OCI-LY1 (cell line): ENCODE measurements around the gene GPR101.

Experiments used
- H2AFZ ChIP-seq: fragments of 200-600 bp; sonication (generic), shearing (Covaris generic); 2 replicates; pipeline ENCODE4 v1.6.0; 2014; ENCODE audit warnings: antibody characterized with exemption, mild to moderate bottlenecking, low read length
- H3F3A ChIP-seq: fragments of 200-600 bp; sonication (generic), shearing (Covaris generic); 2 replicates; pipeline ENCODE4 v1.6.0; 2014; ENCODE audit warnings: mild to moderate bottlenecking, antibody characterized with exemption, low read length, moderate library complexity; ENCODE audit not compliant: insufficient read depth
- H3K27ac ChIP-seq: fragments of 200-600 bp; sonication (generic); 2 replicates; pipeline ENCODE4 v1.5.1; 2014; ENCODE audit warnings: low read length, mixed run types, mild to moderate bottlenecking, low read depth; ENCODE audit not compliant: poor library complexity, severe bottlenecking
- H3K27me3 ChIP-seq: fragments of 200-600 bp; sonication (generic); 2 replicates; pipeline ENCODE4 v1.6.0; 2014; ENCODE audit warnings: antibody characterized with exemption, mild to moderate bottlenecking, low read length, moderate library complexity; ENCODE audit not compliant: insufficient read depth
- H3K36me3 ChIP-seq: fragments of 200-600 bp; sonication (generic); 2 replicates; pipeline ENCODE4 v1.6.1; 2014; ENCODE audit warnings: mild to moderate bottlenecking, antibody characterized with exemption, low read length, moderate library complexity, mixed read lengths; ENCODE audit not compliant: insufficient read depth
- H3K4me1 ChIP-seq: fragments of 200-600 bp; sonication (generic); 2 replicates; pipeline ENCODE4 v1.5.1; 2014; ENCODE audit warnings: mild to moderate bottlenecking, low read length, moderate library complexity; ENCODE audit not compliant: insufficient read depth, severe bottlenecking
- H3K4me2 ChIP-seq: fragments of 200-600 bp; sonication (generic), shearing (Covaris generic); 2 replicates; pipeline ENCODE4 v1.6.1; 2014; ENCODE audit warnings: low read length
- H3K4me3 ChIP-seq: fragments of 200-600 bp; sonication (generic); 2 replicates; pipeline ENCODE4 v1.5.1; 2014; ENCODE audit warnings: low read length, low read depth, mild to moderate bottlenecking, mixed read lengths; ENCODE audit not compliant: poor library complexity, severe bottlenecking
- H3K79me2 ChIP-seq: fragments of 200-600 bp; shearing (Covaris generic); 2 replicates; pipeline ENCODE4 v1.6.1; 2016; ENCODE audit warnings: mixed run types, low read length, mixed read lengths; ENCODE audit not compliant: insufficient read depth
- H3K9ac ChIP-seq: fragments of 200-600 bp; sonication (generic), shearing (Covaris generic); 2 replicates; pipeline ENCODE4 v1.6.1; 2014; ENCODE audit warnings: mild to moderate bottlenecking, low read length, mixed read lengths
- H3K9me2 ChIP-seq: fragments of 200-600 bp; sonication (generic), shearing (Covaris generic); 2 replicates; pipeline ENCODE4 v1.6.1; 2014; ENCODE audit warnings: low read depth, mild to moderate bottlenecking, low read length, mixed read lengths
- H3K9me3 ChIP-seq: fragments of 200-600 bp; shearing (Covaris generic); 2 replicates; pipeline ENCODE4 v1.6.1; 2014; ENCODE audit warnings: low read length, mixed read lengths
- H4K20me1 ChIP-seq: fragments of 200-600 bp; sonication (generic), shearing (Covaris generic); 2 replicates; pipeline ENCODE4 v1.6.0; 2016; ENCODE audit warnings: mild to moderate bottlenecking, low read length; ENCODE audit not compliant: insufficient read depth
- EZH2 ChIP-seq: fragments of 200-600 bp; sonication (generic), shearing (Covaris generic); IDR thresholded peaks from 2 replicates; pipeline ENCODE4 v1.8.0; 2017; ENCODE audit warnings: borderline replicate concordance, mixed run types, mild to moderate bottlenecking, antibody characterized with exemption, low read length, moderate library complexity, mixed read lengths
- TF ChIP-seq, protein P1 (sequence below): fragments of 200-600 bp; sonication (generic), shearing (Covaris generic); IDR thresholded peaks from 2 replicates; pipeline ENCODE4 v1.5.1; 2017; ENCODE audit warnings: mild to moderate bottlenecking, antibody characterized with exemption, low read length, moderate library complexity, mixed read lengths

GPR101 gene

GRCh38 chrX:137058339-137059127, 24.7 kb upstream of the GPR101 start:
- Histone ChIP-seq H3F3A (no peaks in the 10 kb centered on the region), H3K9ac (no peak overlapping the region), H3K4me3 (no peak overlapping the region), H3K27ac (no peak overlapping the region), H3K4me1 (no peaks in the 10 kb centered on the region), H3K4me2 (no peak overlapping the region), H3K9me2 (no peaks in the 10 kb centered on the region), H3K9me3 (no peaks in the 10 kb centered on the region), H3K36me3 (no peaks in the 10 kb centered on the region), H3K79me2 (no peaks in the 10 kb centered on the region), H3K27me3 (no peaks in the 10 kb centered on the region), H4K20me1 (no peaks in the 10 kb centered on the region), H2AFZ (no peak overlapping the region)
- TF ChIP-seq EZH2: no peak
- TF ChIP-seq, protein P1, sequence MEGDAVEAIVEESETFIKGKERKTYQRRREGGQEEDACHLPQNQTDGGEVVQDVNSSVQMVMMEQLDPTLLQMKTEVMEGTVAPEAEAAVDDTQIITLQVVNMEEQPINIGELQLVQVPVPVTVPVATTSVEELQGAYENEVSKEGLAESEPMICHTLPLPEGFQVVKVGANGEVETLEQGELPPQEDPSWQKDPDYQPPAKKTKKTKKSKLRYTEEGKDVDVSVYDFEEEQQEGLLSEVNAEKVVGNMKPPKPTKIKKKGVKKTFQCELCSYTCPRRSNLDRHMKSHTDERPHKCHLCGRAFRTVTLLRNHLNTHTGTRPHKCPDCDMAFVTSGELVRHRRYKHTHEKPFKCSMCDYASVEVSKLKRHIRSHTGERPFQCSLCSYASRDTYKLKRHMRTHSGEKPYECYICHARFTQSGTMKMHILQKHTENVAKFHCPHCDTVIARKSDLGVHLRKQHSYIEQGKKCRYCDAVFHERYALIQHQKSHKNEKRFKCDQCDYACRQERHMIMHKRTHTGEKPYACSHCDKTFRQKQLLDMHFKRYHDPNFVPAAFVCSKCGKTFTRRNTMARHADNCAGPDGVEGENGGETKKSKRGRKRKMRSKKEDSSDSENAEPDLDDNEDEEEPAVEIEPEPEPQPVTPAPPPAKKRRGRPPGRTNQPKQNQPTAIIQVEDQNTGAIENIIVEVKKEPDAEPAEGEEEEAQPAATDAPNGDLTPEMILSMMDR: no peak

DNA sequence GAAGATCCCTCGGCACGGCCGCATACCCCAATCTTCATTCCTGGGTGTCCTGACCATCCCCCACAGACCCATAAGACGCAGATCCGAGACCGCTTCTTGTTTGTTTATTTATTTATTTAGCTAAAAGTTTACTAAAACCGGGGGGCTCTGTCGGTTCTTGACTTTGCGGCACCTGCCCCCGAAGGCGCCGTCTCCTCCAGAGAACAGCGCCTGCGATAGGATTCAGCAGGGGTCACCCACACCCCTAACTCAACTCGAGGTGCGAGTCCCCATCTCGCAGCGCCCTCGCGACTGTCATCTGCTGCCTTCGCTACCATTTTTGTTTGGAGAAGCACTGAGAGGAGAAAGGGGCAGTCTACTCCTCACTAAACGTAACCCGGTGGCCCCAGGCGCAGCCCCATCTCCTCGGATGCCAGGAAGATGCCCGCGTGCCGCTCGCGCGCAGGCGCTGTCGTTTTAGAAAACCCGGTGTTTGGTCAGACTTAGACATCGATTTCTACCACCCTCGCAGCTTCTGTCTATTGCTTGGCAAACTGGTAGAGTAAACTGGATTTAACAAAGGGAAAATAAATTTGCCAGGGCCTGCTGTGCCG, 18.9 kb upstream of the GPR101 start:
- no peak overlapping the region for H3K27ac ChIP-seq
- no peak for TF ChIP-seq EZH2
- TF ChIP-seq, protein P1: no peak
- no peak overlapping the region for H2AFZ ChIP-seq
- H3K9me2 ChIP-seq: no peaks in the 10 kb centered on the region
- no peaks in the 10 kb centered on the region for H3K79me2 ChIP-seq
- H3K4me1 ChIP-seq: peaks cover 12% of the 10 kb centered on the region
- no peak overlapping the region for H3K9ac ChIP-seq
- H3K4me2 ChIP-seq: peak overlapping the region; percentile 86
- no peaks in the 10 kb centered on the region for H3F3A ChIP-seq
- no peaks in the 10 kb centered on the region for H3K27me3 ChIP-seq
- H3K4me3 ChIP-seq: peak overlapping the region; percentile 64
- no peaks in the 10 kb centered on the region for H3K9me3 ChIP-seq
- no peaks in the 10 kb centered on the region for H4K20me1 ChIP-seq
- no peaks in the 10 kb centered on the region for H3K36me3 ChIP-seq

GRCh38 chrX:137051978-137052642, 18.3 kb upstream of the GPR101 start:
- Histone ChIP-seq H3K36me3 (no peaks in the 10 kb centered on the region), H3K9ac (peak overlapping the region; percentile 42; the same call in 1 of the 2 replicates), H3K79me2 (no peaks in the 10 kb centered on the region), H3K4me1 (peaks cover 12% of the 10 kb centered on the region), H3K27ac (no peak overlapping the region), H3K4me2 (peak overlapping the region; percentile 86), H3K27me3 (no peaks in the 10 kb centered on the region), H2AFZ (no peak overlapping the region; the same call in 1 of the 2 replicates), H4K20me1 (no peaks in the 10 kb centered on the region), H3K9me3 (no peaks in the 10 kb centered on the region), H3K9me2 (no peaks in the 10 kb centered on the region), H3K4me3 (peak overlapping the region; percentile 64), H3F3A (no peaks in the 10 kb centered on the region)
- TF ChIP-seq, protein P1: peak; percentile 67
- TF ChIP-seq EZH2: no peak
